SU-DHL-6 (cell line): ENCODE data around the gene EREG.

Experiments used
- H2AFZ ChIP-seq: fragments of 200-600 bp; sonication (generic); 2 replicates; pipeline ENCODE4 v1.6.1; 2014; ENCODE audit warnings: low read depth, mild to moderate bottlenecking, moderate library complexity, mixed read lengths, antibody characterized with exemption, low read length; ENCODE audit not compliant: severe bottlenecking
- H3F3A ChIP-seq: fragments of 200-600 bp; shearing (Covaris generic); 2 replicates; pipeline ENCODE4 v1.6.0; 2016; ENCODE audit warnings: antibody characterized with exemption, mild to moderate bottlenecking; ENCODE audit not compliant: insufficient read depth
- H3K27ac ChIP-seq: fragments of 200-600 bp; sonication (generic); 2 replicates; pipeline ENCODE4 v1.5.1; 2016; ENCODE audit warnings: low read depth, mild to moderate bottlenecking, low read length, moderate library complexity, mixed read lengths
- H3K27me3 ChIP-seq: fragments of 200-600 bp; sonication (generic), shearing (Covaris generic); 2 replicates; pipeline ENCODE4 v1.6.0; 2014; ENCODE audit warnings: mild to moderate bottlenecking, low read length
- H3K36me3 ChIP-seq: fragments of 200-600 bp; sonication (generic); 2 replicates; pipeline ENCODE4 v1.6.1; 2014; ENCODE audit warnings: mild to moderate bottlenecking, low read length, mixed read lengths
- H3K4me2 ChIP-seq: fragments of 300-600, 200-600 bp; shearing (Covaris generic), sonication (generic); 2 replicates; pipeline ENCODE4 v1.6.0; 2014; ENCODE audit warnings: low read length, low read depth, mild to moderate bottlenecking; ENCODE audit not compliant: poor library complexity, severe bottlenecking
- H3K4me3 ChIP-seq: fragments of 200-600 bp; sonication (generic); 2 replicates; pipeline ENCODE4 v1.5.1; 2014; ENCODE audit warnings: antibody characterized with exemption, low read length, mild to moderate bottlenecking, mixed read lengths; ENCODE audit not compliant: insufficient read depth, poor library complexity, severe bottlenecking
- H3K79me2 ChIP-seq: fragments of 200-600 bp; sonication (generic); 2 replicates; pipeline ENCODE4 v1.6.1; 2014; ENCODE audit warnings: mild to moderate bottlenecking, low read length, moderate library complexity; ENCODE audit not compliant: insufficient read depth
- H3K9ac ChIP-seq: fragments of 200-600 bp; sonication (generic); 2 replicates; pipeline ENCODE4 v1.7.0; 2014; ENCODE audit warnings: mild to moderate bottlenecking, low read length
- H3K9me2 ChIP-seq: fragments of 200-600 bp; sonication (generic); replicated peaks from 2 replicates; pipeline ENCODE4 v1.6.1; 2014; ENCODE audit warnings: low read length; ENCODE audit not compliant: insufficient read depth
- H3K9me3 ChIP-seq: fragments of 200-600 bp; sonication (generic); 2 replicates; pipeline ENCODE4 v1.6.1; 2014; ENCODE audit warnings: low read length, mixed read lengths; ENCODE audit not compliant: insufficient read depth
- H4K20me1 ChIP-seq: fragments of 200-600 bp; sonication (generic); 2 replicates; pipeline ENCODE4 v1.6.1; 2014; ENCODE audit warnings: low read depth, mild to moderate bottlenecking, antibody characterized with exemption, low read length, moderate library complexity, mixed read lengths
- CTCF ChIP-seq: fragments of 200-600 bp; sonication (generic); IDR thresholded peaks from one replicate; pipeline ENCODE4 v1.5.1; 2017; ENCODE audit warnings: antibody characterized with exemption, mild to moderate bottlenecking, low read length, moderate library complexity; ENCODE audit not compliant: insufficient read depth, poor library complexity, severe bottlenecking
- EZH2phosphoT487 ChIP-seq: fragments of 200-600 bp; sonication (generic), shearing (Covaris generic); conservative IDR thresholded peaks from 2 replicates; pipeline ENCODE4 v1.6.1; 2018; ENCODE audit warnings: mild to moderate bottlenecking, antibody characterized with exemption, low read length, moderate library complexity, mixed read lengths

The EREG gene

GRCh38 chr4:74370912-74371311 is 6.0 kb downstream of the EREG start:
- H4K20me1 ChIP-seq = no peaks in the 10 kb centered on the region
- no peak overlapping the region for H3K27ac ChIP-seq
- H3K4me3 ChIP-seq = no peak overlapping the region
- H3K9me3 ChIP-seq = no peaks in the 10 kb centered on the region
- no peaks in the 10 kb centered on the region for H3K79me2 ChIP-seq
- TF ChIP-seq EZH2phosphoT487 = no peak
- TF ChIP-seq CTCF = peak; percentile 28
- H3K27me3 ChIP-seq = no peaks in the 10 kb centered on the region
- H3F3A ChIP-seq = no peaks in the 10 kb centered on the region
- H2AFZ ChIP-seq = no peak overlapping the region
- no peaks in the 10 kb centered on the region for H3K36me3 ChIP-seq
- no peak overlapping the region for H3K9ac ChIP-seq
- H3K9me2 ChIP-seq = no peaks in the 10 kb centered on the region
- H3K4me2 ChIP-seq = no peak overlapping the region

- TF ChIP-seq EZH2phosphoT487 (no peak), CTCF (no peak)
- Histone ChIP-seq H3K4me2 (no peak overlapping the region), H3K4me3 (no peak overlapping the region), H4K20me1 (no peaks in the 10 kb centered on the region), H3K36me3 (no peaks in the 10 kb centered on the region), H3F3A (no peaks in the 10 kb centered on the region), H2AFZ (no peak overlapping the region), H3K9me3 (no peaks in the 10 kb centered on the region), H3K9ac (no peak overlapping the region), H3K27me3 (no peaks in the 10 kb centered on the region), H3K27ac (no peak overlapping the region), H3K9me2 (no peaks in the 10 kb centered on the region), H3K79me2 (no peaks in the 10 kb centered on the region)
Measured at GRCh38 chr4:74374128-74374527, 9.2 kb downstream of the EREG start.

DNA sequence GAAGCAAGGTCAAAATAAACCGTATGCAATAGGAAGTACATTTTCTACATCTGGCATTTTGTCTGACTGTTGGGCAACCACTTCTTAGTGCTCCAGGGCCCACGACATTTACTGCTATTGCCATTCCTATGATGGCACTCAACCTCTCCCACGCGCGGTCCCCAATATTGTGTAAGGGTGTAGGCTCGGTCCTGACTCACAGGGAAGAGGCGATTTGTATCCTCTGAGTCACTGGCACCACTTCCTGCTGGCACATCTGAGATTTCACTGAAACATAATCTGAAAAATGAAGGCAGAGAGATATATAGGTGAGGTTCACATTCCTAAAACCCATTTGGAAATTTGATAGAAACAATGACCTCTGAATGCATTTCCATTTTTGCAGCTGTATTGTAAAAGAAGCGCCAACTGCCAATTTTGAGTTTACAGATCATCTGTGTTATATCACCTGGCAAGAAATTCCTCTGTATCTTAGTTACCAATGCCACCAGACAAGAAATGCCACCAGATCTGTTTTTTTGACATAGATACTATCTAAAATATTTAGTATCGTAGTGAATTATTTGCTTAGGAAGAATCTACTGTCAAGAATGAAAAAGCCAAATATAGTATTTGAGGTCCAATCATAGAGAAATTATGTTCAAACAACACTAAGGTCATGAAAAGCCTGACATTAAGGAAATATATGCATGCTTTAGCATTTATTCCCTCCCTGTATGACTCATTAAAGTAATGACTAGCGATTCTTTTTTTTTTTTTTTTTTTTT is 9.8 kb downstream of the EREG start:
- H3K79me2 ChIP-seq = no peaks in the 10 kb centered on the region
- no peaks in the 10 kb centered on the region for H3F3A ChIP-seq
- TF ChIP-seq EZH2phosphoT487 (no peak), CTCF (no peak)
- no peak overlapping the region for H2AFZ ChIP-seq
- no peaks in the 10 kb centered on the region for H3K9me3 ChIP-seq
- no peak overlapping the region for H3K4me3 ChIP-seq
- no peaks in the 10 kb centered on the region for H3K9me2 ChIP-seq
- no peak overlapping the region for H3K27ac ChIP-seq
- H4K20me1 ChIP-seq = no peaks in the 10 kb centered on the region
- H3K36me3 ChIP-seq = no peaks in the 10 kb centered on the region
- H3K9ac ChIP-seq = no peak overlapping the region
- no peaks in the 10 kb centered on the region for H3K27me3 ChIP-seq
- H3K4me2 ChIP-seq = no peak overlapping the region
